ENCODE results near the gene PTBP1.
A peak's percentile ranks its signal among the peaks of the same experiment; 100 is the strongest.

The PTBP1 gene

GRCh38 chr19:834216-834615, 37.0 kb downstream of the PTBP1 start:
- no peak for TF ChIP-seq EP300 (IDR thresholded peaks at IDR 0.05; ENCODE audit: borderline replicate concordance)
- TF ChIP-seq CREB1 (IDR thresholded peaks at IDR 0.05; ENCODE audit: low read depth), result no peak
- no peak for TF ChIP-seq NFIC (IDR thresholded peaks at IDR 0.05)
- no peak for TF ChIP-seq TEAD4 (IDR thresholded peaks at IDR 0.05)

GRCh38 chr19:835210-835810, 38.1 kb downstream of the PTBP1 start:
- TF ChIP-seq USF1 (IDR thresholded peaks at IDR 0.05), result no peak
- no peak for TF ChIP-seq TAF1 (IDR thresholded peaks at IDR 0.05; ENCODE audit: low read depth)
- no peak for TF ChIP-seq FOXM1 (IDR thresholded peaks at IDR 0.05; ENCODE audit: borderline replicate concordance, low read depth)
- TF ChIP-seq ZBTB7A (IDR thresholded peaks at IDR 0.05; ENCODE audit: low read depth), result no peak
- no peak for TF ChIP-seq EGR1 (IDR thresholded peaks at IDR 0.05)
- TF ChIP-seq RAD21 (IDR thresholded peaks at IDR 0.05; ENCODE audit: low read depth), result no peak
- no peak for TF ChIP-seq NFIC (IDR thresholded peaks at IDR 0.05)
- TF ChIP-seq YY1 (IDR thresholded peaks at IDR 0.05; ENCODE audit: low read depth), result no peak
- TF ChIP-seq EP300 (IDR thresholded peaks at IDR 0.05; ENCODE audit: borderline replicate concordance), result no peak
- no peak for TF ChIP-seq REST (IDR thresholded peaks at IDR 0.05; ENCODE audit: low read depth)
- no peak for TF ChIP-seq MAX (IDR thresholded peaks at IDR 0.05)
- no peak for TF ChIP-seq CREB1 (IDR thresholded peaks at IDR 0.05; ENCODE audit: low read depth)
- TF ChIP-seq TCF12 (IDR thresholded peaks at IDR 0.05; ENCODE audit: low read depth), result no peak
- TF ChIP-seq CEBPB (IDR thresholded peaks at IDR 0.05), result no peak
- TF ChIP-seq TEAD4 (IDR thresholded peaks at IDR 0.05), result no peak

GRCh38 chr19:840519-841206, 43.4 kb downstream of the PTBP1 start, which contains the start of gene PRTN3:
Gene PRTN3, plus strand, starts transcription at chr19:840999. Its CDS starts 10 bp downstream, at chr19:841009.
- no peak for TF ChIP-seq CREB1 (IDR thresholded peaks at IDR 0.05; ENCODE audit: low read depth)
- TF ChIP-seq MAX (IDR thresholded peaks at IDR 0.05), result peak; percentile 38; the same call in 1 of the 2 replicates
- no peak for TF ChIP-seq EP300 (IDR thresholded peaks at IDR 0.05; ENCODE audit: borderline replicate concordance)

GRCh38 chr19:843180-843835, 46.1 kb downstream of the PTBP1 start:
- TF ChIP-seq EP300 (IDR thresholded peaks at IDR 0.05; ENCODE audit: borderline replicate concordance), result no peak
- no peak for TF ChIP-seq EGR1 (IDR thresholded peaks at IDR 0.05)
- no peak for TF ChIP-seq TEAD4 (IDR thresholded peaks at IDR 0.05)
- TF ChIP-seq USF1 (IDR thresholded peaks at IDR 0.05), result peak; percentile 25; the same call in 1 of the 2 replicates
- no peak for TF ChIP-seq YY1 (IDR thresholded peaks at IDR 0.05; ENCODE audit: low read depth)
- TF ChIP-seq TCF12 (IDR thresholded peaks at IDR 0.05; ENCODE audit: low read depth), result peak; percentile 36; the same call in 1 of the 2 replicates
- no peak for TF ChIP-seq CEBPB (IDR thresholded peaks at IDR 0.05)
- TF ChIP-seq REST (IDR thresholded peaks at IDR 0.05; ENCODE audit: low read depth), result no peak
- peak; percentile 92 for TF ChIP-seq MAX (IDR thresholded peaks at IDR 0.05)
- no peak for TF ChIP-seq RAD21 (IDR thresholded peaks at IDR 0.05; ENCODE audit: low read depth)

GRCh38 chr19:843836-844545, 46.7 kb downstream of the PTBP1 start:
- TF ChIP-seq YY1 (IDR thresholded peaks at IDR 0.05; ENCODE audit: low read depth), result no peak
- no peak for TF ChIP-seq CEBPB (IDR thresholded peaks at IDR 0.05)
- TF ChIP-seq FOXM1 (IDR thresholded peaks at IDR 0.05; ENCODE audit: borderline replicate concordance, low read depth), result no peak
- no peak for TF ChIP-seq ZBTB7A (IDR thresholded peaks at IDR 0.05; ENCODE audit: low read depth)
- TF ChIP-seq EGR1 (IDR thresholded peaks at IDR 0.05), result no peak; the same call in 1 of the 2 replicates
- TF ChIP-seq REST (IDR thresholded peaks at IDR 0.05; ENCODE audit: low read depth), result no peak
- no peak for TF ChIP-seq CREB1 (IDR thresholded peaks at IDR 0.05; ENCODE audit: low read depth)
- no peak for TF ChIP-seq USF1 (IDR thresholded peaks at IDR 0.05)
